Fibroblast of gingiva (primary cell): Measurements from ENCODE around the gene UBR4.

ENCODE experiments used
- DNase-seq: peaks from one replicate; pipeline ENCODE4 v3.0.0-alpha.2; 2011; ENCODE audit warnings: low read depth

Gene UBR4

DNA sequence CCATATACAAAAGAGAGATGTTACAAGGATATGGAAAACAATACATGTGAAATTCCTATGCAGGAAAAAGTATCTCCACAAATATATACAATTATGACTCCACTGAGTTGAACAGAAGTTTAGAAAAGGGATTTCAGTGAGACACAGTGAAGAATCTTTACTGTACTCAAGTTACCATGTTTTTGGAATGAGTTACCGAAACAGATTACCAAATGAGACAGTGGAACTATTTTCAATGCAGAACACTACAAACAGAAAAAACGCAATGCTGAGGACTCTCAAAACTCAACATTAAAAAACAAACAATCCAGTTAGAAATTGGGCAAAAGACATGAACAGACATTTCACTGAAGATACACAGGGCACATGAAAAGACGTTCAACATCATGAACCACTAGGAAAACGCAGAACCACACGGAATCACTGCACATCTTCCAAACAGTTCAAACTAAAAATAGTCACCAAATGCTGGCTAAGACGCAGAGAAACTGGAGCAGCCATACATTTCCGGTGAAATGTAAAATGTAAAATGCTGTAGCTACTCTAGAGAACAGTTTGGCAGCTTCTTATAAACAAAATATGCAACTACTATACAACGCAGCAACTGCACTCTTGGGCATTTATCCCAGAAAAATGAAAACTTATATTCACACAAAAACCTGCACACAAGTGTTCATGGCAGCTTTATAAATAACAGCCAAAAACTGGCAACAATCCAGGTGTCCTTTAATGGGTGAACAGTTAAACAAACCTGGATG, 118.7 kb downstream of the UBR4 start:
- DNase-seq, result peak; percentile 76

DNA sequence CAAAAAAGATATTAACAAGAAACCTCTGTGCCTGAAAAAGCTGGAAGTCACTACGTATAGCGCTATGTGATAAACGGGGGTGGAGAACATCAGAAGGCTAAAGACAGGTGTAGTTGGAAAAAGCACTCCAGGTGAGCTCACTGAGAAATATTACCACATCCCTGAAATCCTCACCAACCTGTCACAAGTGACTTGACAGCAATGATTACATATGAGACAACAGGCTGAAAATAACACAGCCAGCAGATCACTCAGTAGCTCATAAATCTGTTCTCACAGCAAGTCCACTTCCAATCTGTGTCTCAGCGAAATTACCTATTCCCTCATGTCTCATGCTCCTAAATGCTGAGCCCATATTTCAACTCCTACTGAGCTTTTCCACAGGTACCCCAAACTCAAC, 120.5 kb downstream of the UBR4 start:
- DNase-seq, result no peak

DNA sequence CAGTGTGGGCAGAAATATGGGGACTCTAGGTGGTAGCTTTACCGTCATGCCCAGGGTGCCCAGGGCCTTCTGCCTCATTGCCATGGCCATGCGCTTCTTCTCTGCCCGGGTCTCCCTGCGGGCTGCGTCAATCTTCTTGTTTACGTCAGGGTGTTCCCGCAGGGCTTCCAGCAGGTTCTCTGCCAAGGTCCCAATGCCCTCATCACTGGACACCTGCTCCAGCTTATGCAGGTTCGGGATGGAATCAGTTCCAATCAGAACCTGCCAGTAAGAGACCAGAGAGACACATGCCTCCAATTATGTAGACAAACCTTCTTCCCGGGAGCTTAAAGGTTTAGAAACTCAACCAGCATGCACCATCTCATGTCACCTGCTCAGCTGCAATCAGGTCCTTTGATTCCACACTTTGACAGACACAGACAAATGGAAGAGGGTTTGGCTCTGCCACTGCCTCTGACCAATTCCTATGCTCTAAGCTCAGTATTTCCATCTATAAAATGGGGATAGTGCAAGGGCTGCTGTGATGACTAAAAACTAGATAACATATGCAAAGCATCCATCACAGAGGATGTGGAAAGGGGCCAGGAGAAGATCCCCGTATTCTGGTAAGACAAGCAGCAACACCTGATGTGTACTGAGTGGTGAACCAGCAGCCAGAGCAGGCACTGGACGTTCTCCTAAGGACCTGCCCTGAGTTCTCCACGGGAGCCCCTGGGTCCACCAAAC, 121.2 kb downstream of the UBR4 start:
- DNase-seq, result no peak

DNA sequence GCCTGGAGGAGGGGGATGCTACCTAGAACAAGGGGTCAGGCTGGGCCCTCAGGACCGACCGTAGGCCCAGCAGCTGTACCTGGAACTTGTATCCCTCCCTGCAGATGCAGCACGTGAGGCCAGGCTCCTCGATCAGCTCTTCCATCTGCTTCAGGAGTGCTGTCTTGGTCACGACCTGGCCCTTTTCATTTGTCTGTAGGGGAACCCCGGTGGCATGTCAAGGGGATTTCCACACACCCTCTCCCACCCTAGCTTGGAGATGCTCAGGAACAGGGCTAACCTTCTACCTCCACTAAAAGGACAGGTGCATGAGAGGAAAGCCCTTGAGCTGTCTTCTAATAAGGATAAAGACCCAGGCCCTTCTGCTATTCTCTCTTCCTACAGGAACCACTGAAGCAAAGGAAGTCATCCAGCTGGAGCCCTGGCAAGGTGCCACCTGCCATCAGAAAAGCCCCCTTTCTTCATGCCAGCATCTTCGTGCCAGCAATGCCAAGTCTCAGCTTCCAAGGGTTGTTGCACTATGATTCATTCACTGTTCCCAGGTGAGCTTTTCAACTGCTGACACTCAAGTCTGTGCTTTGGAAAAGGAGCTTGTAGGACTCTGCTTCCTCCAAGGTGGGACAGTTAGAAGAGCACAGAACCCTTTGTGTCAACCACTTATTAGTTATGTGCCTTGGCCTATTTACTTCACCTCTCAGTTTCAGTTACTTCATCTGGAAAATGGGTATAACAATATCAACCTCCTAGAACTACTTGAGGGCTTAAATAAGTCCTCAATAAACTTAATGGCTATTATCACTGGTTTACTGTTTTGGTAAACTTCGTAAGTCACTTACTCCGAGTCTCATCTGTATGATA, 122.1 kb downstream of the UBR4 start:
- no peak for DNase-seq

DNA sequence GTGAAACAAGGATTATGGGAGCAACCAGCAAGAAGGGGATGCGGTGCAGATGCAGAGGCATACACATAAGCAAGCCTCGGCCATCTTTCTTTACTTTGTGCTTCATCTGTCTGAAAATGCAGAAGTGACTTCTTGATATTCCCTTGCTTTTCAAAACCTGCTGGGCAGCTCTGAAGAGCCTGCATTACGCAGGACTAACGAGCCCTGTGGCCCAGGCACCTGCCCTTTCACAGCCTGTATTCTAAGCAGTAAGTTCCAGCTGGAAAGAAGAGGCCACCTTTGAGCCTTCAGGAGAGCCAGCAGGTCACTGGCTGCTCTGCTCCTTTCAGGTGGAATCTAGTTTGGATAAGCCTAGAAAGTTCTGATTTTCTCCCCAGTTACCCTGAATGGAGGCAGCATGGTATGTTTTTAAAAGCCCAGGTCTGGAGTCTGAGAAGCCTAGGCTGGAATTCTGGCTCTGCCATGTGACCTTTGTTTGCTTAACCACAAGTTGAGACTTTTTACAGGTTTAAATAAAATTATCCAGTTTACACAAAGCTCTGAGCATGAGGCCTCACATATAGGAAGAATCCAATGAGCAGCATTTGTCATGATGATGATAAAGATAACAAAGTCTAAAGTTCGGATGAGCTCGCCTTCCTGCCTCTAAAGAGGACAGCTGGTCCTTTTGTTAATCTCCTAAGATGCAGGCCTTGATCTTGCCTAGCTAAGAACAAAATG, 122.9 kb downstream of the UBR4 start:
- DNase-seq, result no peak

DNA sequence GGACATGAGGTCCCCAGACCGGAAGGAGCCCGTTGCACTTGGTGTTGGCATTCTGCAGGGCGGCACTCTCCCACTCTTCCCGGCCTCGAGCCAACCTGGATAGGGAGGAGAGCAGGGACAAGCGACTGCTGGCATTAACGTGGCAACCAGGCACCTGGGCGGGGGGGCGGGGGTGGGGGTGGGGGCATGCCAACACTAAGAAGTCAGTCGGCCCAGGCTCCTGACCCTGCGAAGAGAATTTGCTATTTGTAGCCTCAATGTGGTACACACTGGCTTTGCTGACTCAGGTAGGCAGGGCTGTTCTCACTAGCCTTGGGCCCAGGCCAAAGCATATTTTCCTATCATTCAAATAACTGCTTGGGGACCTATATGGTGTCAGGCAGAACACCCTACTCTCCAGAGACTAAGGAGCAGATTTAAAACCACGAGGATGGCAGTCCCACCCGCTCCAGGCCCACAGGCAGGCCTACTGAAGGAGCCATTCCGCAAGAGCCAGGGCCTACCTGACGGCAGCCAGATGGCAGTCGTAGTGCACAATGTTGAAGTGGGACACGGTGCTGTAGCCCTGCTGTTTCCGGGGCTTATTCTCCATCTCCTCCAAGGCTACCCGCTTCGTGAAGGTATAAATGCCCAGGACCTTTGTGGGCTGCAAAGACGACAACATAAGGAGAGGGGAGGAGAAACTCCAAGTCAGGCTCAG, 123.7 kb downstream of the UBR4 start:
- DNase-seq, result no peak

DNA sequence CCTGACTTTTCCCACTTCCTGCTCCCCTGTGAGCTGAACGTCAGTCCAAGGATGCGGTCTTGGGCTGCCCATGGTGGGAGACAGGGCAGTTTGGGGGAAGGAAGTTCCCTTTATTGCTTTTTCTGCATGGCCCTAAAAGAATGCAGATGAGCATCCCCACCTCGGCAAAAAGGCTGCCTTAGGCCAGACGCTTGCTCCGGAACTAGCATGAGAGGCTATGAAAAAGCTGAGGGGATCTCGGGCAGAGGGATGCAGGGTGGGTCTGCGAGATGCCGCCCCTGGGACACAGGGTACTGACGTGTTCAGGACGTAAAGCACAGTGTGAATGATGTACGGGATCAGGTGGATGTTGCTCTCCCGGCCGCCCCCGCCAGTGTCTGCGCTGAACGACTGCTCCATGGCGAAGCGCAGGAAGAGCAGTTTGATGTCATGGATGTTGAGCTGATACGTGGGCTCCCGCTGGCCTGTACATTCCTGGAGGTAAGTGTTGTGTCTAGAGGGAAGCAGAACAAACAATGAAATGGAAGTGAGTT, 125.8 kb downstream of the UBR4 start:
- no peak for DNase-seq

DNA sequence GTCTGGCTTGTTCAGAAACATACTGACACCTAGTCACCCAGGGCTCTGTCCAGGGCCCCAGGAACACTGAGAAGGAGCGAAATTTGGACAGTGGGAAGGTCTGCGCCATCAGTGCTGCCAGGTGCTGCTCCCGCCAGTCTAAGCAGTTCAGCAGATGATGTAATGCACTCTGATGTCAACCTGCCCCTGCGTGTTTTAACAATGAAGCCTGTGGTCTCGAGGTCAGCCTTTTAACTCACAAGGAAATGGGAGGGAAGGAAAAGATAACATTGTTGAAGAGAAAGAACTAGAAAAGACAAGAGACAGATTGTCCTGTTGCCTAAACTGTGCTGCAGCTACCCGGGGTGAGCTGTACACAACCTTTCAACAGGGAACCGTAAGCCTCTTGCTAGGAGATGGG, 127.0 kb downstream of the UBR4 start:
- no peak for DNase-seq

DNA sequence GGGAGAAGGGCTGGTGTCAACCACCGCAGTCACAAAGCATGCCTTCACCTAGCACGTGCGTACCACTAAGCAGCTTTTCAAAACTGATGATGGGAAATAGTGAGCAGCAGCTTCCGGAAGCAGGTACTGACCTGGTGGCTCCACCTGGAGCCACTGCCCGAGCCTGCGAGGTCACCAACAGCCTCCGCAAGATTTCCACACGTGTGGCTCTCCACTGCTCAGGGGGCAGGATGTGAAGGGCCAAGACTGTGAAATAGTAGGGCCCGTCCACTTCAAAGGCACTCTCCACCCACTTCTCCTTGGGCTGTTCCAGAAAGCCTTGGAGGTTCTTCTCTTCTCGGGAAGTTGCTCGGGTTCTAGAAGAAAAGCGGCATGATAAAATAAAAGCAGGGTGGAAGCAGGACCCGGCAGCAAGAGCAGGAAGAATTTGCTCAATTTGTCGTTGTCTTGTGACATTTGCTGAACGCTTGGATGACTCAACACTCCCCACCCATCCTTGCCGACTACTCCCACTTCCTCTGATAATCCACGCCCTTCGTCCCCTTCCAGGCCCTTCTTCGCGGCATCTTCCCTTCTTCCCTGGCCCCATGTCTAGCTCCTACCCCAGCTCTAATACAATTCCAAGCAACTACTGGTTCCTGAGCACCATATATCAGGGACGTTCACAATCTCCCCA, 128.7 kb downstream of the UBR4 start:
- peak; percentile 30 for DNase-seq

DNA sequence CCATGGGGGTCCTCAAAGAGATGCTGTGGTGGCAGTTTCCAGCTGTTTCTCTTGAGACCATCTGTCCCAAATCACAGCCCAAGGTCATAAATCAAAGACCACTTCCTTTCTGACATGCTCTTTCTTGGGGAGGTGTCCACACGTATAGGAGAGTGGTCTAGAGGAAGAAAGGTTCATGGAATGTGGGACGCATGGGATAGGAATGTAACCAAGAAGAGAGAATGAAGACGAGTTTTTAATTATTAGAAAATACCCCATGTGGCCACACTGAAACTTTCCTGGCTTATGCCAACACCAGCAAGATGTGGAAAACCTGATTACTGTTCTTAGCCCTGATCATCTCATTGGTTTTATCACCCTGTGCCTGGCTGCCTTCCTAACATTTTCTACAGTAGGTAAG, 129.3 kb downstream of the UBR4 start:
- DNase-seq, result no peak

DNA sequence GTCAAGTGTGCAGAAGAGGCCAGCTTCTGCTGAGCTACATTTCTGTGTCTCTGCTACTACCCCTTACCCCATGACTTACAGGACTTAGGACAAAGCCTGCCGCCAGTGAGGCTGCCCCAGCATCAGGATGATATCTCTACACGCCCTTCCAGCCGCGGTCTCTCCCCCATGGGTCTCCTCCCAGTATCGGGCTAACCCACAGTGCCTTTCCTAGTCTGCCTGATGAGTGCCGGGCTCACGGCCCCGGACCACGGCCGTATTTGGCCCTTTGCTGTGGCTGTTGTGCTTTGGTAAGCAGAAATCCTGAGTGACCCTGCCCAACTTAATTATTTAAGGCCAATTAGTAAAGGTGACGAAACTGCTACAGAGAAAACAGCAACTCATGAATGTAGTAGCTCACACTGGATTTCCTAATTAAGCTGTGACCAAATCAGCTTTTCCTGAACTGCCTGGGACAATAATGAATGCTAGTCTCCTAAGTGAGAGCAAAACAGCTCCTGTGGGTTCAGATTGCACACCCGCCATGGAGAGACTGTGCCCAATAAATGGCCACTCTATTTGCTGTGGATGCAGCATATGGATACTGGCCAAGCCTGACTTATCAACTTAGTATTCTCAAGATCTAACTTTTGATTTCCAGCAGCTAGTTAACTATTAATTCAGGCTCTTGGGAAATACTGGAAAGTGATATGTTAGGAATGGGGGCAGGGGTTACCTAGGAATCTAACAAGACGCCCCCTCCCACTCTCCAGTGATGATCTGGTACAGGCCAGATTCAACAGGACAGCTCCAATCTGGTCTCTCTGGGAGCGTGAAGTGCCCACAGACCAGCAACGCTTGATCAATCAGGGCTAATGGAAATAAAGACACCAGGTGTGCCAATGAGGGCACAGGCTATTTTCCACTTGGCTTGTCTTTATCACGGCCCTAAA, 130.3 kb downstream of the UBR4 start:
- DNase-seq, result no peak

DNA sequence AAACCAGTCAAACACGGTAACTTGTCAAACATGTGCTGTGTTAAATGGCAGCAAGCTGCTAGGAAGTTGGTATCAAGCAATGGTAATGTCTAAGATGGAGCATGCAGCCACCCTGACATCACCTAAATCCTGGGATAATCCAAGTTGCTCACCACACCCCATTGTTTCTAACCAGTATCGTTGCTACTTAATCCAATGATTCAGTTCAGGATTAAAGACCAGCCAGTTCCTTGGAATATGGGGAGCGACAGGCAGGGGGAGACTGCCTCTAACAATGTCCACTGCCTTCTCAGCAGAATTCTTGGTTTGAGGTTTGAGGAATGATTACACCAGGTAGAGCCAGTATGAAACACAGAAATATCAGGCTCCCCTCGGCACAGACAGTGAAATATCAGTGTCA, 131.5 kb downstream of the UBR4 start:
- DNase-seq, result no peak

DNA sequence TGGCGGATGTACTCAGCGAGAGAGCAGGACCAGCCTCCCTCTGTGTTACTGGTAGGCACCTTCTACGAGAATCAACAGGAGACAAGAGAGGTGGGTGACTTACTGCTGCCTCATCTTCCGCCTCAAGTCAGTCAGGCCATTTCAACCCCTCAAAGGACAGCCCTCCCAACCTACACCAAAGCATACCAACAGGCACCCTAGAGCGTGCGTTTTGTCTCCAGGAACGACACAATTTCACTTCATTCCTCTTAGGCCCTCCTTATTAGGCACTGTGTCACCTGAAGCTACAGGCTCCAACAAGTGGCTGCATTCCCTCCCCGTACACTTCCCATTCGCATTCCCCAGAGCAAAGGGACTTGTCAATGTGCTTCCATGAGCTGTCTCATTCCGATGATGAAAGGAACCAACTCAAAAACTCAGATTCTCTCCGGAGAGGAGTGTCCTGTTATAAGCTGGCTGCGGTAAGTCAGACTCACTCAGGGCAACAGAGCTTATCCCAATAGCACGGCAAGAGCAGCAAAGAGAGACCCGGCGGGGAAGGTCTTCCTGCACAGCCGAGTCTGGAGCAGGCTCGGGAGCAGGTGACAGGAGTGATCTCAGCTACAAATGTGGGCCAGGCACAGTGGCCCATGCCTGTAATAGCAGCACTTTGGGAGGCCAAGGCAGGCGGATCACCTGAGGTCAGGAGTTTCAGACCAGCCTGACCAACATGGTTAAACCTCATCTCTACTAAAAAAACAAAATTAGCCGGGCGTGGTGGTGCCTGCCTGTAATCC, 133.0 kb downstream of the UBR4 start:
- no peak for DNase-seq

DNA sequence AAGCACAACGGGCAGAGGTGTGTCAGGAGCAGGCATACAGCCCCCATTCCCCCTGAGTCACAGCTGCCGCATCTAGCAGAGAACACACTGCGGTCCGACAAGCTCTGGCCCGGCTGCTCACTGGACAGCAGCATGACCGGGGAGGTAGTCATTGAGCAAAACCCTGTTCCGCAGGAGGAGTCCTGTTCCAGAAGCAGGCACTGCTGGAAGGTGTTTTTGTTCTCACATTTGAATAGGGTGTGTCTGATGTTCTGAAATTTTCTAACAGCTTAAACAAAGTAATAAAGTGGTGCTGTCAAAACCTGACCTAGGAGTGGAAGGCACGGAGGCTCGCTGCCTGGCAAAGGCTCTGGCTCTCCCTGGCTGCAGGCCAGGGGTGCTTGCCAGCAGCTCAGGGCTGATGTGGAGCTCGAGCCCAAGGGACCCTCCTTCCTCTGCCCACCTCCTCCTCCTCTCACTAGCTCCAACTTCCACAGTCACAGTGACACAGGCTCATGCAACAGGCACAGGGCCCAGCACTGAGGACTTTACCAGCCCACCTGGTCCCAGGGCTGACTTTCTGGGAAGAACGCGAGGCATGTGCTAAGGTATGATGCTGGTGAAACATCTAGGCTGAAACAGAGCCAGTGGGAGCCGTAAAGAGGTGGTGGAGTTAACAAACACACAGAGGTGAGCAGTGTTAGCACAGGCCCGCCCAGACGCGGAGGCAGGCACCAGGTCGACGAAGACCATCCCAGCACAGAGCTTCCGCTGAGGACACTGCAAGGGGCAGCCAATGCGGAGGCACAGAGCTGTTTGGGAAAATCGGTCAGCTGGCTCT, 135.0 kb downstream of the UBR4 start:
- DNase-seq, result no peak

DNA sequence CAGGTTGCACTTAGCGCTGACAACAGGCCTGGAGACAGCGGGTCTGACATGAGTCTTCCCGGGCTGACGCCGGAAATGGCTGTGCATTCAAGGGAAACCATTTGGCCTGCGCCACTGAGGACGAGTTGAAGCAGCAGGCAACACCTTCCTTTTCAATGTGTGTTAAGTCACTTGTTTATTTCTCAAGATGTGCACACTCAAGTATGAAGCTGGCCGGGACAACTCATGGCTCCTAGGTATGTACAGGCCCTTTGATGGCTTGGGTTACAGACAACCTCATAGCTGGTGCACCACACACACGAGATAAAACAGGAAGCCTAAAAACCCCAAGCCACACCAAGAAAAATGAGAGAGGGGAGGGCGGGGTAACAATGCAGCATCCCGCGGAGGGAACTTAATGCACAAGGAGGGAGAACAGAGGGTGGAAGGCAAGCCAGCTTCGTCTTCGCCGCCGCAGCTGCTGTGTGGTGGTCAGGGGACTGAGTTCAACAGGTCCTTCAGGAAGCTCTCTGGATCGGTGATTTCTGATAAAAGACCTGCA, 135.6 kb downstream of the UBR4 start:
- no peak for DNase-seq

DNA sequence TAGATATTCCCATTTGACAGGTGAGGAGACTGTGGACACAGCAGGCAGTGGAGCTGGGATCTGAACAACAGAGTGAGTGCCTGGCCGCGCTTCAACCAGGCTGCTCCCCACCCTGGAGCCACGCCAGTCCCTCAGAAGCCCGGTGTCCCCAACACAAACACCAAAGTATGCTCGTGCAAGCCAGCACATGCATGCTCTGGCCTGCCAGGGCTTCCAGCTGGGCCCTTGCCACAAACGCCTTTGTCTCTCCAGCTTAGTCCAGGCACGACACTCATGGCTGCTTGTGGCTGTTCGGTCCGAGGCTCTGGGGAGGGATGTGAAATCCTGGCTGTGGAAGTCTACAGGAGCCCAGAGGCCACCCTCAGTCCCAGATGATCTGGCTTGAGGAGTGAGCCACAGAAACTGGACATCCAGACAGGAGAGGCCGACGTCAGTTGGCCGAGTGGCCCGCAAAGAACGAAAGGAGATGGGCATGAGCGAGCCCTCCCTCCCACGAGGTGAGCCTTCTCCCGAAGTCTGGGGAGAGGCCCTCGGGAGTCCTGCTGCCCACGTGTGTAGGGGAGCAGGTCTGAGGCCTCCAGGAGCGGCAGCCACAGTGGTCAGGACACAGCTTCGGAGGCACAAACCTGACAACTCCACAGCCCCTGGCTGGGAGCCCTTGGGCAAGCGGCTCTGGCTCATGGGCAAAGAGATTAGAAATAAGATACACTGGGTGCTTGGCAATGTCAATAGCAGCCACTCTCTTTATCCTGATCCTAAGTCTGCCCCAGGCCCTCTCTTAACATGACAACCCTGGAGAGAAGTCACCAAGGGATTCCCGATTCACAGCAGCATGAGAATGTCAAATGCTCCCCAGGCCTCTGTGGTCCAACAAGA, 136.5 kb downstream of the UBR4 start:
- no peak for DNase-seq
